Measurements from ENCODE around the gene WARS2. TPM values are rescaled to one million over a fixed set of nuclear protein-coding genes. Genes with fewer than 3 reads are reported as not detected.

The WARS2 gene
- total RNA-seq, 1 experiment from 2014 or later: 21.2 TPM

DNA sequence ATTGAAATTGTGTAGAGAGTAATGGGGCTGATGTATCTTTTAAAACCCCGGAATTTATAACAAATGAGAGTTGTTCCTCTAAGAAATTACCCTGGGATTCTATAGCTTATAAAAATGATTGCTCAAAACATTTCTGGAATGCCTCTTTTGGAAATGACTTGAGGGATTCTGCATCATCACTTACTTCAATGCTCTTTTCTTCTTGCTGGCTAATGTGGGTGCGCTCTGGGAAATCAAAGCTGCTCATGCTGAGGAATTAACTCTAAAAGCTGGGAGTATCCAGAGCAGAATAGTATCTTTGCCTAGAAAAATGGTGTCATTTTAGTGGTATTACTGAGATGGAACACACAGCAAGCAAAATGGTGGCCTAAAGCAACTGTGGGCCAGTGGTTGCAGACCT, 129.3 kb downstream of the WARS2 start:
- no peak overlapping the region for H3K27ac ChIP-seq (ENCODE audit: low read length)
- no peaks in the 10 kb centered on the region for H3K27me3 ChIP-seq (ENCODE audit: low read length)
- no peaks in the 10 kb centered on the region for H3K36me3 ChIP-seq (ENCODE audit: insufficient read depth, low read length)
- no peak overlapping the region for H2AFZ ChIP-seq (ENCODE audit: low read length)
- H4K20me1 ChIP-seq (ENCODE audit: insufficient read depth, low read depth, low read length): no peaks in the 10 kb centered on the region
- H3K4me3 ChIP-seq (ENCODE audit: low read length): no peak overlapping the region
- H3K9me3 ChIP-seq (ENCODE audit: low read length): no peaks in the 10 kb centered on the region
- no peak for DNase-seq
- no peaks in the 10 kb centered on the region for H3K9me2 ChIP-seq (replicated peaks; ENCODE audit: insufficient read depth, low read length)
- H3K79me2 ChIP-seq (ENCODE audit: low read length): no peaks in the 10 kb centered on the region
- H3K9ac ChIP-seq (ENCODE audit: low read length): no peak overlapping the region
- H3K4me1 ChIP-seq (ENCODE audit: low read length): no peaks in the 10 kb centered on the region
- H3K4me2 ChIP-seq (ENCODE audit: low read depth, low read length, poor library complexity, severe bottlenecking): no peak overlapping the region

GRCh38 chr1:119010201-119010600, 130.3 kb downstream of the WARS2 start:
- Histone ChIP-seq H3K27ac (ENCODE audit: low read length) (no peak overlapping the region), H3K27me3 (ENCODE audit: low read length) (no peaks in the 10 kb centered on the region), H3K4me3 (ENCODE audit: low read length) (no peak overlapping the region)

DNA sequence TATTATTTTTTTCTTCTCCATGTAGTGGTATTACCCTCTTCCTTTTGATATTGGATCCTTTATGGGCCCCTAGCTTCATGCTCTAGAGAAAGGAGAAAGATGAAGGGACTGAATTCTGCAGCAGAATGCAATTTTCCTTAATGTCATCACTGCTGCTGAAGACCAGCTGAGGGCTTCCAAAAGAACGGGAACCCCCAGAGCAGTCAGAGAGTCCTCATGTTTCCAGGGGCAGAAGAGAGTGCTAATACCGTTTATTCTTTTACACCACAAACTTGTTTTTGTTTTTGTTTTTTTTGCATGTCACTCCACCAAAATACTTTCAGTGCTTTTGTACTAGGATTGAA, 131.2 kb downstream of the WARS2 start:
- no peaks in the 10 kb centered on the region for H3K9me2 ChIP-seq (replicated peaks; ENCODE audit: insufficient read depth, low read length)
- no peaks in the 10 kb centered on the region for H3K4me1 ChIP-seq (ENCODE audit: low read length)
- H3K36me3 ChIP-seq (ENCODE audit: insufficient read depth, low read length): no peaks in the 10 kb centered on the region
- no peaks in the 10 kb centered on the region for H3K27me3 ChIP-seq (ENCODE audit: low read length)
- H4K20me1 ChIP-seq (ENCODE audit: insufficient read depth, low read depth, low read length): no peaks in the 10 kb centered on the region
- no peak overlapping the region for H3K4me2 ChIP-seq (ENCODE audit: low read depth, low read length, poor library complexity, severe bottlenecking)
- H3K27ac ChIP-seq (ENCODE audit: low read length): no peak overlapping the region
- H3K9me3 ChIP-seq (ENCODE audit: low read length): no peaks in the 10 kb centered on the region
- H2AFZ ChIP-seq (ENCODE audit: low read length): no peak overlapping the region
- H3K4me3 ChIP-seq (ENCODE audit: low read length): no peak overlapping the region
- H3K79me2 ChIP-seq (ENCODE audit: low read length): no peaks in the 10 kb centered on the region
- no peak for DNase-seq
- no peak overlapping the region for H3K9ac ChIP-seq (ENCODE audit: low read length)

More at GRCh38 chr1:119010201-119010600, 130.3 kb downstream of the WARS2 start:
- Histone ChIP-seq H3K4me2 (ENCODE audit: low read depth, low read length, poor library complexity, severe bottlenecking) (no peak overlapping the region), H3K79me2 (ENCODE audit: low read length) (no peaks in the 10 kb centered on the region), H3K9me3 (ENCODE audit: low read length) (no peaks in the 10 kb centered on the region), H3K36me3 (ENCODE audit: insufficient read depth, low read length) (no peaks in the 10 kb centered on the region), H4K20me1 (ENCODE audit: insufficient read depth, low read depth, low read length) (no peaks in the 10 kb centered on the region), H3K9me2 (replicated peaks; ENCODE audit: insufficient read depth, low read length) (no peaks in the 10 kb centered on the region), H3K9ac (ENCODE audit: low read length) (no peak overlapping the region), H2AFZ (ENCODE audit: low read length) (no peak overlapping the region), H3K4me1 (ENCODE audit: low read length) (no peaks in the 10 kb centered on the region)
- no peak for DNase-seq

GRCh38 chr1:119008483-119009311, 131.8 kb downstream of the WARS2 start:
- Histone ChIP-seq H3K36me3 (ENCODE audit: insufficient read depth, low read length) (no peaks in the 10 kb centered on the region), H2AFZ (ENCODE audit: low read length) (no peak overlapping the region), H3K4me3 (ENCODE audit: low read length) (no peak overlapping the region), H3K4me2 (ENCODE audit: low read depth, low read length, poor library complexity, severe bottlenecking) (no peak overlapping the region), H3K9me2 (replicated peaks; ENCODE audit: insufficient read depth, low read length) (no peaks in the 10 kb centered on the region), H3K79me2 (ENCODE audit: low read length) (no peaks in the 10 kb centered on the region), H3K4me1 (ENCODE audit: low read length) (no peaks in the 10 kb centered on the region), H3K9ac (ENCODE audit: low read length) (no peak overlapping the region), H3K9me3 (ENCODE audit: low read length) (no peaks in the 10 kb centered on the region), H4K20me1 (ENCODE audit: insufficient read depth, low read depth, low read length) (no peaks in the 10 kb centered on the region), H3K27ac (ENCODE audit: low read length) (no peak overlapping the region), H3K27me3 (ENCODE audit: low read length) (no peaks in the 10 kb centered on the region)
- peak; percentile 73 for DNase-seq

DNA sequence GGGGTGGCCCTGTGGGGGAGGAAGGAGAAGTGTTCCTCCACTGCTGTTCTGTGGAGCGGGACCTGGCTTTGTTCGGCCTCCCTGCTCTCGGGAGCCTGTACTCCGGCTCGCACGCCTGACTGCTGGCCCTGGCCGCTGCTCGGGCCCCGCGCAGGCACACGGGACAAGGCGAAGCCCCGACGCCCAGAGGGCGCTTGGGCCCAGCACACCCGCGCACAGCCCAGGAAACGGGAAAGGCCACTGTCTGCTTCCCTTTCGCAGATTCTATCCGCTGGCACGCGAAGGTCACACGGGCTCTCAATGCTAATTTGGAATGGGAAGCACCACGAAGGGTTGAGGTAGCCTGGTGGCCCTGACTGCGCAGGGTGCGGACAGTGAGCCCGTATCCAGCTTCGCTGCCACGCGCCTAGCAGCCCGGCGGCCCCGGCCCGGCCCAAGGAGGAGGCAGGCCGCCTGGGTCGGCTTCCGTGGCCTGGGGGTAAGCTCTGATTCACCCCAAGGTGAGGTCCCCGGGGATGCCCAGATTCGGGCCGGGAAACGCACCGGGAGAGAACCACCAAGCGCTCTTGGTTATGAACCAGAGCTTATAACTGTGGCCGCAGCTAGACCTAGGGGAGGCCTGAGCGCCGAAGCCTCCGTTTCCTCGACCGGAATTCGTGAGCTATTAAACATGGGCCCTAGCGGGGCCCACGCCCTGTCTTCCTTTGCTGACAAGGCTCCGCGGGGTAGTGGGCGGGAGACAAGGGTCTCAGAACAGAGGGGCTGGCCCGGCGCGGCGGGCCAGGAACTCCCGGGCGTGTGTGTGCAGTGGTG, 132.6 kb downstream of the WARS2 start:
- no peak overlapping the region for H3K4me2 ChIP-seq (ENCODE audit: low read depth, low read length, poor library complexity, severe bottlenecking)
- DNase-seq: no peak
- no peak overlapping the region for H3K27ac ChIP-seq (ENCODE audit: low read length)
- no peaks in the 10 kb centered on the region for H3K36me3 ChIP-seq (ENCODE audit: insufficient read depth, low read length)
- H4K20me1 ChIP-seq (ENCODE audit: insufficient read depth, low read depth, low read length): no peaks in the 10 kb centered on the region
- no peaks in the 10 kb centered on the region for H3K9me2 ChIP-seq (replicated peaks; ENCODE audit: insufficient read depth, low read length)
- H2AFZ ChIP-seq (ENCODE audit: low read length): no peak overlapping the region
- no peak overlapping the region for H3K9ac ChIP-seq (ENCODE audit: low read length)
- H3K4me1 ChIP-seq (ENCODE audit: low read length): no peaks in the 10 kb centered on the region
- no peaks in the 10 kb centered on the region for H3K79me2 ChIP-seq (ENCODE audit: low read length)
- no peaks in the 10 kb centered on the region for H3K27me3 ChIP-seq (ENCODE audit: low read length)
- no peak overlapping the region for H3K4me3 ChIP-seq (ENCODE audit: low read length)
- H3K9me3 ChIP-seq (ENCODE audit: low read length): no peaks in the 10 kb centered on the region

GRCh38 chr1:119007339-119007669, 133.1 kb downstream of the WARS2 start:
- H3K4me3 ChIP-seq (ENCODE audit: low read length): no peak overlapping the region
- H3K27ac ChIP-seq (ENCODE audit: low read length): no peak overlapping the region
- DNase-seq: no peak
- no peaks in the 10 kb centered on the region for H3K36me3 ChIP-seq (ENCODE audit: insufficient read depth, low read length)
- H3K27me3 ChIP-seq (ENCODE audit: low read length): no peaks in the 10 kb centered on the region
- H2AFZ ChIP-seq (ENCODE audit: low read length): no peak overlapping the region
- H3K4me1 ChIP-seq (ENCODE audit: low read length): no peaks in the 10 kb centered on the region
- no peak overlapping the region for H3K4me2 ChIP-seq (ENCODE audit: low read depth, low read length, poor library complexity, severe bottlenecking)
- H4K20me1 ChIP-seq (ENCODE audit: insufficient read depth, low read depth, low read length): no peaks in the 10 kb centered on the region
- H3K9me2 ChIP-seq (replicated peaks; ENCODE audit: insufficient read depth, low read length): no peaks in the 10 kb centered on the region
- no peaks in the 10 kb centered on the region for H3K79me2 ChIP-seq (ENCODE audit: low read length)
- H3K9me3 ChIP-seq (ENCODE audit: low read length): no peaks in the 10 kb centered on the region
- no peak overlapping the region for H3K9ac ChIP-seq (ENCODE audit: low read length)

DNA sequence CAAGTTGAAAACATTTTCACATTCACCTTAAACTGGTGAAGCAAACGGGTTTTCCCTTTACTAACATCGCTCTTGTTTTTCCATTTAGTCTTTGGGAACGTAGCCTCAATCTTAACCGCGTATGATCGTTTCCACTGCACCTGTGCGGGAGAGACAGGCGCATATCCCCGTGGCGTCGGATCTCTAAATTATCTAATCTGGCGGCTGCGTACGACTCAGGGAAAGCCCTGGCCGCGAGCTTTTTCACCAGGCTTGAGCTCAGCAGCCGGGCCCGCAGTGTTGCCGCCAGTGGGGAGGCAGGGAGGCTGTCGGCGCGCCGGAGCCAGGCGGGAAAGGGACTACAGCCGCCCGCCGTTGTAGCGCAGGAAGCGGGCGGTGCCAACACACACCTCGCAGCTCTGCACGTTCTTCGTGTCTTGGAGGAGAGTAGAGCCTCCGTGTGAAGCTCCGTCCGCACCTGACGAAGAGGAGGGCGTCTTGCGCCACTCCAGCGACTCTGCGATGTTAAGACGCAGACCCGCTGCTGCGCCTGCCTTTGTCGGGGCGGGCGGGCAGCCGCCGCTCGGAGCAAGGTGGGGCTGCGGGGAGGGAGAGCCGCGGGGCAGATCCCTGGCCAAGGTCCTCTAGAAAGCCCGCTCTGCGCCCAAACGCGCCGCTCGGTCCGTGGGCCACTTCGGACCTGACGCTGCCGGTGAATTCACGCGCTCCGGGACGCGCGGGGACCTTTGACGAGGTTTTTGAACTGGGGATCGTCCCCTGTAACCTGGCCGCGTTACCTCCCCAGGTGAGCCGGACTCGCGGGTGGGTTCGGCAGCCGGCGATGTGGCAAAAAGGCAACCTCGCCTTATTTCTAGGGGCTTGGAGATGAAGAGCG, 133.8 kb downstream of the WARS2 start:
- no peaks in the 10 kb centered on the region for H3K36me3 ChIP-seq (ENCODE audit: insufficient read depth, low read length)
- no peak overlapping the region for H3K4me2 ChIP-seq (ENCODE audit: low read depth, low read length, poor library complexity, severe bottlenecking)
- H3K27me3 ChIP-seq (ENCODE audit: low read length): no peaks in the 10 kb centered on the region
- no peaks in the 10 kb centered on the region for H4K20me1 ChIP-seq (ENCODE audit: insufficient read depth, low read depth, low read length)
- no peaks in the 10 kb centered on the region for H3K79me2 ChIP-seq (ENCODE audit: low read length)
- H3K9me2 ChIP-seq (replicated peaks; ENCODE audit: insufficient read depth, low read length): no peaks in the 10 kb centered on the region
- H3K9me3 ChIP-seq (ENCODE audit: low read length): no peaks in the 10 kb centered on the region
- no peak overlapping the region for H3K27ac ChIP-seq (ENCODE audit: low read length)
- H3K9ac ChIP-seq (ENCODE audit: low read length): no peak overlapping the region
- no peak for DNase-seq
- H2AFZ ChIP-seq (ENCODE audit: low read length): no peak overlapping the region
- no peaks in the 10 kb centered on the region for H3K4me1 ChIP-seq (ENCODE audit: low read length)
- no peak overlapping the region for H3K4me3 ChIP-seq (ENCODE audit: low read length)
